GM12873 (cell line): ENCODE data around the gene THEMIS.

Source experiments
- TF ChIP-seq, protein P1 (sequence below): IDR thresholded peaks from 2 replicates; pipeline ENCODE4 v1.5.1; 2012; ENCODE audit warnings: low read depth, mild to moderate bottlenecking, moderate library complexity, low read length, control low read depth; ENCODE audit not compliant: insufficient read depth; ENCODE audit errors: missing control alignments

The THEMIS gene

DNA sequence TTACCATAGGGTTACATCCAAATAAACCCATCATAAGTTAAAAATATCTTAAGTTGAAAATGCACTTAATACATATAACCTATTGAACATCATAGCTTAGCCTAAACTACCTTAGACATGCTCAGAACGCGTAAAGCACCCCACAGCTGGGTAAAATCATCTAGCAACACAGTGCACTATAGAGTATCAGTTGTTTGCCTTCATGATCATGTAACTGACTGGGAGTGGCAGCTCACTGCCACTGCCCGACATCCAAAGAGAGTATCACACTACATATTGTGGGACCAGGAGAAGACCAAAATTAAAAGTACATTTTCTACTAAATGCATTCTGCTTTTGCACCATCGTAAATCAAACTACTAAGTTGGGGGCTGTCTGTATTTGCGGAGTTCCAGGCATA, 31.7 kb downstream of the THEMIS start:
- TF ChIP-seq, protein P1, sequence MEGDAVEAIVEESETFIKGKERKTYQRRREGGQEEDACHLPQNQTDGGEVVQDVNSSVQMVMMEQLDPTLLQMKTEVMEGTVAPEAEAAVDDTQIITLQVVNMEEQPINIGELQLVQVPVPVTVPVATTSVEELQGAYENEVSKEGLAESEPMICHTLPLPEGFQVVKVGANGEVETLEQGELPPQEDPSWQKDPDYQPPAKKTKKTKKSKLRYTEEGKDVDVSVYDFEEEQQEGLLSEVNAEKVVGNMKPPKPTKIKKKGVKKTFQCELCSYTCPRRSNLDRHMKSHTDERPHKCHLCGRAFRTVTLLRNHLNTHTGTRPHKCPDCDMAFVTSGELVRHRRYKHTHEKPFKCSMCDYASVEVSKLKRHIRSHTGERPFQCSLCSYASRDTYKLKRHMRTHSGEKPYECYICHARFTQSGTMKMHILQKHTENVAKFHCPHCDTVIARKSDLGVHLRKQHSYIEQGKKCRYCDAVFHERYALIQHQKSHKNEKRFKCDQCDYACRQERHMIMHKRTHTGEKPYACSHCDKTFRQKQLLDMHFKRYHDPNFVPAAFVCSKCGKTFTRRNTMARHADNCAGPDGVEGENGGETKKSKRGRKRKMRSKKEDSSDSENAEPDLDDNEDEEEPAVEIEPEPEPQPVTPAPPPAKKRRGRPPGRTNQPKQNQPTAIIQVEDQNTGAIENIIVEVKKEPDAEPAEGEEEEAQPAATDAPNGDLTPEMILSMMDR: no peak

DNA sequence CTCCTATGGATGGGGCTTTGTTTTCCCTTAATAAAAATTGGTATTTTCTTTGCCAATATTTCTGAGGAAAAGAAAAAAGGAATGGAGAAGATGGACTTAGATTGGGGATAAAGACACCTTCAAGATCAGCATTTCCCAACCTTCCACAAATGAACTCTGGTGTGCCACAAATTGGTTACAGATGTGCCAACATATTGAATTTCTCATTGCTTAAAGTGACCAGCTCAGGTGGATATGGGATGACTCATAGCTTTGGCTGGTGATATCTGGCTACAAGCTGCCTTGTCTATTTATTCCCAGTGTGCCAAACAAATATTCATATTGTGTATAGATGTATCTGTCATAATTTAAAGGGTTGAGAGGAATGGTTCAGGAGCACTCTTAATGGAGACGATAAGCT, 32.5 kb downstream of the THEMIS start:
- TF ChIP-seq, protein P1: no peak

DNA sequence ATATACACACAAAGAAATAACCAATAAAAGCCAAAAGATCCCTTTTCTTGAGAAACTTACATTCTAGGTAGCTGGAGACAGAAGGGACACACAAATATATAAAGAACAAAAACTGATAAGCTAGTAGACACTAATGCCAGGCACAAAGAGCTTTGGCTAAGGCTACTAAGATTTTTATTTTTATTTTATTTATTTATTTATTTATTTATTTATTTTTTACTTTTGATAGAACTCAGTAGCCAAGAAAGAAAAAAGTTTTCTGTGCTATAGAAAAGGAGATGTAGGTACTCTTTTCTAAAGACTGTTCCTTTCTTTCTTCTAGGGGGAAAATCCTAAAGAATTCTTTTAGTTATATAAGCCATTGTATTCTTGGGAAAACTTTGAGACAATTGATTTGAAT, 34.1 kb downstream of the THEMIS start:
- TF ChIP-seq, protein P1: no peak

DNA sequence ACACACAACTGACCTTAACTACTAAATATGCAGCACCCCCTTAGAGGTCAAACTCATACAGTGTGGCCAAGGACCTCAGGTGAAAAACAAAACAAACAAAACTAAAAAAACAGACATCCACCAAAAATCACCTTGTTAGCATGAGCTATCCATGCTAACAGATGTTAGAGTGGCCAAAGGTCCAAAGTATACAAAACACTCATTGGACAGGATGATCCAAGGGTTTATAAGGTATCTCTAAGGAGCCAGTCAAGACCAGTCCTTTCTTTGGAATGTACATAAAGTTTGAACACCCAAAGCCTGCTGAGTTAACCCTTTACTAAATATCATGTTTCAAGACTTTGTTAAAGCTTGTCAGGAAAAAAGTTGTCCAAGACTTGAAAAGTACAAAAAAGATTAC, 35.8 kb downstream of the THEMIS start:
- TF ChIP-seq, protein P1: no peak

DNA sequence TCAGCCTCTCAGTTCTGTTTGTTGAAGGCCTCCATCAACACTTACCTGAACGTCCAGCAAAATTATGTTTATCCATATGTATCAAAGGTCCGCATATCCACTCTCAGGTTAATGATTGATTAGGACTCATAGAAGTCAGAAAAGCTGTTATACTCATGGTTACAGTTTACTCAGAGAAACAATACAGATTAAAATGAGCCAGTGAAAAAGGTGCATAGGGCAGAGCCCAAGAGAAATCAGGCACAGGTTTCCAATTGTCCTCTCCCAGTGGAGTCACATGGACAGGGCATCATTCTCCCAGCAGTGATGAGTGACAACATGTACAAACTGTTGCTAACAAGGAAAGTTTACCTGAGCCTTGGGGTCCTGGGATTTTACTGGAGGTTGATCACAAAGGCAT, 36.2 kb downstream of the THEMIS start:
- TF ChIP-seq, protein P1: no peak

DNA sequence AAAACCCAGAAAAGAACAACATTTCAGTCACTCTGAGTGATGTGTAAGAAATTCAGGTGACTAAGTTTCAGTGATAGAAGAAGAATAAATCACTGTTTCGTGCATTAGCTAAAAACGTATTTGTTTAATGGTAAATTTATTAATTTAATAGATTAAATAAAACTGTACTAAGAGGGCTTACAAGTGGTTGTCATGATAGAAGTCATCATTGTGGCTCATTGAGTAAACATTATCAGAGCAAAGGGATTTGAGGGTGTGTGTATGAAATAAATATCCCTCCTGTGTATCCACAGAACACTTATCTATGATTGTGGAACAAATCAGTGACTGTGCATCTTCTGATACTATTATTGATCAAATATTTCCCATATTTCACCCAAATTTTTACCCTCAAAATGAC, 40.1 kb downstream of the THEMIS start:
- TF ChIP-seq, protein P1: no peak

DNA sequence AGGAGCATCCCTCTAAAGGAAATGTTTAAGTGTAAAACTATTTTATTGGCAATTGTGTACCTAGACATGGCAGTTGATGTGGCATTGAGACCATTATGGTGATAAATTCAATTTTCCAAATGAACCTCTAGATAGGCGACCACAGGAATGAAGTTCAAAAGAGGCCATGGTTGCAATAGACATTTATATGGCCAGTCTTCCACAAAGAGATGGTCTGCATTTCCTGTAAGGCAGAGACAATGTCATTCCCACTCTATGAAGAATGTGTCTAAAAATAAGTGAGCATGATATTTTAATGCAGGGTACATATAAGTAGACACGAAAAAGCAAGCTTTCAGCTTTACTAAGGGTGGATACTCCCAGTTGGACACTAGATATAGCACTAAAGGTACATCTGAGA, 40.9 kb downstream of the THEMIS start:
- TF ChIP-seq, protein P1: no peak
